Pons (tissue), 1 donor: ENCODE results near the gene EOGT.

Source experiments
- DNase-seq: peaks from one replicate; pipeline ENCODE4 v3.0.0-alpha.2; 2016; ENCODE audit warnings: low spot score

The EOGT gene

GRCh38 chr3:69013253-69014021 is at the start of gene EOGT:
Gene EOGT (minus strand): TSS chr3:69013684. CDS start chr3:69009846, 3,838 bp downstream.
- peak; percentile 68 for DNase-seq

- DNase-seq, result no peak
Observed at GRCh38 chr3:69059688-69060087, 46.2 kb upstream of the EOGT start.

GRCh38 chr3:69058947-69059224 is 45.4 kb upstream of the EOGT start:
- no peak for DNase-seq

DNA sequence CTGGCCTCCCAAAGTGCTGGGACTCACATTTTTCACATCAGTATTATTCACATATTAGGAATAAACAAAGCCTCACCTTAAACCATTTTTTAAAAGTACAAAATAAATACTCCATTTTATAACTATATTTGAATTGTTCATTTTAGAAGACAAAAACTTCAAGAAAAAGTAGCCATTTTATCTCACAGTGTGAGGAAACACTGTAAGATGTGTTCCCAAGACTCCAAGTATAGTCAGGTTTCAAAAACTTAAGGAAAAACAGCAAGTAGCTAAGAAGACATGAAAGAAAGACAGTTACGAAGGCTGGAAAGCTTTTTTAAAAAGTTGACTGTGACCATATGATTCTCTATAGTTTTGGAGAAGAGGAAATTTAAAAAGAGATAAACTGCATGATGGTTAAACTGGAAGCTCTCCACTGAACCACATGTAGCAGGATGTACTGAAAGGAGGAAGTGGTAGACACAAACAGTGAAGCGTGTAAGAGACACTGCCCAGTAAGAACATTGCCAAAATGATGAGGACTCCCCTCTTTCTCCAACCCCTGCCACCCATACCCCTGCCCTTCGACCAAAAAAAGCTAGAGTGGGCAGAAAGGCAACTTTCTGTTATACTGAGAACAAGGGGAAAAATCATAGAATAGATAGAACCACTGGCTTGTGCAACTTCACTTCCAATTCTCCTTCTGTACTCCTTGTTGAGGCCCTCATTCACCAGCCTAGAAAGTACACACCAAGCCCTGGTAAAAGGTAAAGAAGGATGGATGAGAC is 44.9 kb upstream of the EOGT start:
- DNase-seq, result peak; percentile 49

DNA sequence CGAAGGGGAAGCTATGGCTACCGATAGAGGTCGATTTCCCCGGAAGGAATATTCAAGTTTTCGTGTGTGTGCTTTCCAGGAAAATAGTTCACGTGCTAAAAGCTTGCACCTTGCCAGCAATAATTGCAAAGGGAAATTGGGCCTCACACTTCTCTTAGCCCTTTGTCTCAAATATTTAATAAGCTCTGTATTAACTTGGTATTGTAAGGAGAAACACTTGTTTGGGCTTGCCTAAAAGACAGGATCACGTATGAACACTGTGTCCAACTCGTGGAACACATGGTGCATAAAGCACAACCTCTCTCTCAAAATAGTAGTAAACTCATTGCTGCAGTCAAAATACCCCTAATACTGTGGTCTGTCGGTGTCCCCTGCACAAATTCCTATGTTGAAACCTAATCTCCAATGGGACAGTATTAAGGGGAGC is 39.0 kb upstream of the EOGT start:
- DNase-seq, result no peak

DNA sequence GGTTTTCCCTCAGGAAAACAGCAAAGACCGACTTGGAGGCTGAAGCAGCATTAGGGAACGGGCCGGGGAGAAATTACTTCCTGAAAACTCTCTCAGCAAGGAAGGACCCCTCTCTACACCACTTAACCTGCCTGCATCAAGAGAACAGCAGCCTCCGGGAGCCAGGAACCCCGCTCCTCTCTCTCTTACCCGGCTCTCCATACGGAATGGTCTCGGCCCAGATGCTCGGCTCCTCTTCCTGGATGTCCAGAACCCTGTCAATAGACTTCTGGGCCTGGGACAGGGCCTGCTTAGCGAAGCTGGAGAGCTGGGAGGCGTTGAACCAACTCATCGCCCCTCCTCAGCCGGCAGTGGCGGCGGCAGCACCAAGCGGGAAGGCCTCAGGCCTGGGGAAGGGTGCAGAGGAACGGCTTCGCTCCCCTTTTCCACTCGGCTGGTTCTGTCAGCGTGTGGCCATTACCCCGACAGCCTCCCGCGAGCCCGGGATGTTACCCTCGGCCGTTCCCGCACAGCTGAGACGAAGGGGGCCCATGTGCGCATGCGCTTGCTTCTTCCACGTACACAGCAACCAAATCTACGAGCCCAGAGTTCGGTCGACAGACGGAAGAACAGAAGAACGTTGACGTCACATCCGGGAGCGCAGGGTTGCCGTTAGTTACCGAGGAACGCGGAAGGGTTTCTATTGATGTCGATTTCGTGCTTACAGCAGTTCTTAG is 38.4 kb upstream of the EOGT start, which contains the start of gene TMF1:
TSS of gene TMF1 (minus strand) at position 578 of the 716 bp plus-strand sequence. CDS start at position 331, 247 bp downstream.
- peak; percentile 97 for DNase-seq

- no peak for DNase-seq
Observed at GRCh38 chr3:69048990-69049389, 35.5 kb upstream of the EOGT start.

DNA sequence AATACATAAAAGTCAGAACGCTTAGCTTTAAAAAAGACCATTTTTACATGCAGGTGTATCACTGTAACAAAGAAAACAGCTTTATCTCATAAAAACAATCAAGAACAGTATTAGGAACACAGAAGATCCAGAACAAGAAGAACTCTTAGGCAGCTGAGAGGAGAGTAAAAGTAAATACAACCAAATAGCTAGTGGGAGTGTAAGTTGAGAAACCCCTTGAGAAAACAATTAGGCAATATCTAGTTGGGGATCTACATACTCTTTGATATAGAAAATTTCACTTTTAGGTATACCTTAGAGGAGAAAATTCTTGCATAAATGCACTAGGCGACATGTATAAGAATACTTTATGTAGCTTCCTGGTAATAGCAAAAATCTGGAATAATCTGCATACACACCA is 31.1 kb upstream of the EOGT start:
- DNase-seq, result no peak

DNA sequence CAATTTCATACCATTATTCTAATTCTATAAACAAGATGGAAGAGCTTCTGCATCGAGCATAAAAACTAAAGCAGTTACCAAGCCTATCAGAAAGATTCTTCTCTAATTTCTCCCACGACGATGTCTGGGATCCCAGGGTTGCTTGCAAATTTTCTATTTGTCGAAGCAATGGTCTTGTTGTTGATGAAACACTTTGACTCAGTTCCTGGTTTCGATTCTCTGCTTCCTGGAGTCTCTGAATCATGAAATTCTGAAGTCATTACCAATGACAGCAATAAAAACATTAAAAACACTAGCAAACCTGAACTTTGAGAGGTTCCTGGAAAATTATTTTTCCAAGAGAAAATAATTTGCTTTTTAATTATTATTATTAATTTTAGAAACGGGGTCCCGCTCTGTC is 20.0 kb upstream of the EOGT start:
- DNase-seq, result no peak

DNA sequence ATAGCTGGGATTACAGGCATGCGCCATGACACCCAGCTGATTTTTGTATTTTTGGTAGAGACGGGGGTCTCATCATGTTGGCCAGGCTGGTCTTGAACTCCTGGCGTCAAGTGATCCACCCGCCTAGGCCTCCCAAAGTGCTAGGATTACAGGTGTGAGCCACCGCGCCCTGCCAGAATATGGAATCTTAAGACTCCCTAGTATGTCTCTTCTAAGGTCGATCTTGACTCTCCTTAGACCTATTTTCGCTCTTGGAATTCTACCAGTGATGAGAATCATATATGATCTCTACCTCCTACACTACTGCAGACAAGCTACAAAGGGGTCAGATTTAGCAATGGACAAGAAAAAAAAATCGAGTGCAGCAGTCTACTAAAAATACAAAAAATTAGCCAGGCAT is 19.3 kb upstream of the EOGT start:
- DNase-seq, result no peak

DNA sequence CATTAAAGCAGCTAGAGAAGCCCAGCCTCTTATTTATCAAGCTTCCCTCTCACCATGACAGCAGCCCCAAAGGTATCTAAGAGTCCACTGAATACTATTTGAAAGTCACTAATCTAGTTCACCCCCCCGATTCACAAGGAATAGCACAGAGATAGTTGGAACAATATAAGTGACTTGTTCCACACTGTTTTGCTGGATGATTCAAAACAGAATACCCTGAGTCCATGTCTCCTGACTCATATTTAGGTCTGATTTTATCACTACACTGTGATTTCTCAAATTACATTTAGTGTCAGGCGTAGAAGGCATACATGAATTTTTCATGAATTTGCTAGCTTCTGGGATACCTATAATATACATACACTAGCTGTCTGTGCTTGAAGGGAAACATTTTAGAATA is 18.7 kb upstream of the EOGT start:
- no peak for DNase-seq

- no peak for DNase-seq
Observed at GRCh38 chr3:69031635-69032034, 18.2 kb upstream of the EOGT start.

- DNase-seq, result no peak
Observed at GRCh38 chr3:69020857-69021256, 7.4 kb upstream of the EOGT start.

GRCh38 chr3:69020424-69020823 is 6.9 kb upstream of the EOGT start:
- no peak for DNase-seq

- DNase-seq, result no peak
Observed at GRCh38 chr3:69016901-69017300, 3.4 kb upstream of the EOGT start.

- DNase-seq, result no peak
Observed at GRCh38 chr3:69016102-69016501, 2.6 kb upstream of the EOGT start.

DNA sequence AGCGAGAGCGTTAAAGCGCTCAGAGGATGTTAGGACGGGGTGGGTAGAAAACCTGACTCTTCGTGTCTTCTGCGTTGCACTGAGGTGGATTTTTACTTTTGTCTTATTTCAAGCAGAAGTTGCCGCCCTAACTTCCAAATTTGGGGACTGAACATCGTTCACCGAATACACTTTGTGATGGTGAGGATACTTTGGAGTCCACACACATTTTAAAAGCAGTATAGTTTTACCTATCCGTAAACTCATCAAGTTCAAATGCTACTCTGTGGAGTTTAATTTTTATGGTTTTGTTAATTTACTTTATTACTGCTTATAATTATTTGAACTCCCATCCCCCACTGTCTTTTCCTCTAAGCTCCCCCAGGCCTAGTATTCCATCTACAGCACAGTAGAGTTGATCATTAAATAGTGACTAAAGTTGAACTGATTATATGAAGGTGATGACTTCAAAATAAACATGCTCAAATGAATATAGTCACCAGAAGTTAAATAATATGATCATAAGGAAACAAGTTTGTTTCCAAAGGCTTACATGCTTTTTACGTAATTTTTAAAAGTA is 617 bp upstream of the EOGT start:
- no peak for DNase-seq

- DNase-seq, result no peak
Observed at GRCh38 chr3:69012800-69013252, 658 bp downstream of the EOGT start.

- DNase-seq, result no peak
Observed at GRCh38 chr3:69012100-69012799, 1.2 kb downstream of the EOGT start.

GRCh38 chr3:69011096-69011730 is 2.3 kb downstream of the EOGT start:
- DNase-seq, result no peak
